Measurements from ENCODE around the gene AK9. TPM values are rescaled to one million over a fixed set of nuclear protein-coding genes. Genes with fewer than 3 reads are reported as not detected.

The AK9 gene
- total and polyA plus RNA-seq, 12 donors, result 1.9 to 9.9 (median 5.4) TPM

DNA sequence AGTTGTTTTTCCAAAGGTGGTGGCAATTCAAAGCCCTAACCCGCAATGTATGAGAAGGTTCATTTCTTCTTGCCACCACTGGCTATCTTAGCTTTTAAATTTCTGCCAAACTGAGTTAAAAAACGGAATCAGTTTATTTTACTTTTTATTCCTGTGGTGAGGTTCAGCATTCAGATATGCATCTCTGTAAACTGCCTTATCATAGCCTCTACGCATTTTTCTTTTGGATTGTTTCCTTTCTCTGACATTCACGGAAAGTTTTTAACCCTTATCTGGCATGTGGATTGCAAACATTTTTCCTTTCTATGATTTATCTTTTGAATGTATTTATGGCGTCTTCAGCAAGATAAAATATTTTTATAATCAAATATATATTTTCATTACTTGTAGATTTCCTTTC, 37.7 kb downstream of the AK9 start:
- H3K27me3 ChIP-seq, result no peaks in the 10 kb centered on the region
- intact Hi-C loops (cut with DNase I), result no loop called here
- no peaks in the 10 kb centered on the region for H3K4me1 ChIP-seq (replicated peaks in 1 of 2)
- no peak for DNase-seq
- no peak overlapping the region for H3K4me3 ChIP-seq
- no peak overlapping the region for H3K27ac ChIP-seq
- no peaks in the 10 kb centered on the region for H3K9me3 ChIP-seq (replicated peaks in 1 of 3)
- no peaks in the 10 kb centered on the region for H3K36me3 ChIP-seq (replicated peaks in 1 of 2)
- TF ChIP-seq, protein P1, sequence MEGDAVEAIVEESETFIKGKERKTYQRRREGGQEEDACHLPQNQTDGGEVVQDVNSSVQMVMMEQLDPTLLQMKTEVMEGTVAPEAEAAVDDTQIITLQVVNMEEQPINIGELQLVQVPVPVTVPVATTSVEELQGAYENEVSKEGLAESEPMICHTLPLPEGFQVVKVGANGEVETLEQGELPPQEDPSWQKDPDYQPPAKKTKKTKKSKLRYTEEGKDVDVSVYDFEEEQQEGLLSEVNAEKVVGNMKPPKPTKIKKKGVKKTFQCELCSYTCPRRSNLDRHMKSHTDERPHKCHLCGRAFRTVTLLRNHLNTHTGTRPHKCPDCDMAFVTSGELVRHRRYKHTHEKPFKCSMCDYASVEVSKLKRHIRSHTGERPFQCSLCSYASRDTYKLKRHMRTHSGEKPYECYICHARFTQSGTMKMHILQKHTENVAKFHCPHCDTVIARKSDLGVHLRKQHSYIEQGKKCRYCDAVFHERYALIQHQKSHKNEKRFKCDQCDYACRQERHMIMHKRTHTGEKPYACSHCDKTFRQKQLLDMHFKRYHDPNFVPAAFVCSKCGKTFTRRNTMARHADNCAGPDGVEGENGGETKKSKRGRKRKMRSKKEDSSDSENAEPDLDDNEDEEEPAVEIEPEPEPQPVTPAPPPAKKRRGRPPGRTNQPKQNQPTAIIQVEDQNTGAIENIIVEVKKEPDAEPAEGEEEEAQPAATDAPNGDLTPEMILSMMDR (IDR thresholded peaks at IDR 0.05), result no peak
- TF ChIP-seq POLR2A (IDR thresholded peaks at IDR 0.05), result no peak
- whole genome bisulfite sequencing, 4 donors, result 58 to 63% (median 59%) methylated on average over 5 of the region's 5 CpGs

DNA sequence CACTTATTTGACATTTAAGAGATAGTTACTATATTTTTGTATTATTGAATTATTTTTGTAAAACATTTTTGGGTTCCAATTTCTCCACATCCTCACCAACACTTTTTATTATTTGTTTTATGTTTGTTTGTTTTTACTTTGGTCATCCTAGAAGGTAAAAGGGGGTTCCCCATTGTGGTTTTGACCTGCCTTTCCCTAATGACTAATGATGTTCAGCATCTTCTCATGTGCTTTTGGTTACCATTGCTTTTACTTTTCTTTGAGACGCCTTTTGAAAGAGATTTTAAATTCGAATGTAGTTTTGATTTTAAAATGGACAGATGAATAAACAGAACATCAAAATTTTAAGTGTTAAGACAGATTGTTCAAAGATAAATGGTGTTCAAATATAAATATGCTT, 46.9 kb downstream of the AK9 start:
- no peak overlapping the region for H3K4me3 ChIP-seq
- no peak overlapping the region for H3K27ac ChIP-seq
- DNase-seq, result no peak
- no peaks in the 10 kb centered on the region for H3K27me3 ChIP-seq
- intact Hi-C loops (cut with DNase I), result no loop called here
- H3K4me1 ChIP-seq (replicated peaks in 1 of 2), result no peaks in the 10 kb centered on the region
- WGBS, 4 donors, result 81 to 95% (median 90%) methylated on average over 2 of the region's 2 CpGs
- H3K36me3 ChIP-seq (replicated peaks in 1 of 2), result no peaks in the 10 kb centered on the region
- no peaks in the 10 kb centered on the region for H3K9me3 ChIP-seq (replicated peaks in 1 of 3)
- TF ChIP-seq, protein P1 (IDR thresholded peaks at IDR 0.05), result no peak
- TF ChIP-seq POLR2A (IDR thresholded peaks at IDR 0.05), result no peak

DNA sequence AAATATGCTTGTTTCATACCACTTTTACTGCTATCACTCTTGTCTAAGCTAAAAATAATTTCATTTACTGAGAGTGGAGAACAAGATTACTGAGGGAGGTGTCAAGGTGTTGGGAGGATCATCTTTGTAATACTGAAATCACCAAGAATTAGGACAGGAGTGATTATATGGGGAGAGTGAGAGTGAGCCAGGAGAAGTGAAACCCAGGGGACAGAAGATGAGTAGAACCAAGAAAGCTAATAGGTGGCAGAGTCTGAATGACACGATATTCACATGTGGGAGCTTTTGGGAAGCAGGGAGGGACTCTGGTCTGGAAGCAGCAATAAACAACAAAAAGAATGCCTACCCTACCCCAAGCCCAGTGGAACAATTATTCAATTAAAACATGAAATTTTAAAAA, 58.6 kb downstream of the AK9 start:
- Histone ChIP-seq H3K27ac (no peak overlapping the region), H3K4me1 (replicated peaks in 1 of 2) (no peaks in the 10 kb centered on the region), H3K36me3 (replicated peaks in 1 of 2) (no peaks in the 10 kb centered on the region), H3K27me3 (no peaks in the 10 kb centered on the region), H3K4me3 (no peak overlapping the region), H3K9me3 (replicated peaks in 1 of 3) (no peaks in the 10 kb centered on the region)
- no peak for TF ChIP-seq POLR2A (IDR thresholded peaks at IDR 0.05)
- TF ChIP-seq, protein P1 (IDR thresholded peaks at IDR 0.05), result no peak
- intact Hi-C loops (cut with DNase I), result no loop called here
- WGBS, 4 donors, result 75 to 100% (median 85%) methylated on average over 1 of the region's 1 CpG
- no peak for DNase-seq

DNA sequence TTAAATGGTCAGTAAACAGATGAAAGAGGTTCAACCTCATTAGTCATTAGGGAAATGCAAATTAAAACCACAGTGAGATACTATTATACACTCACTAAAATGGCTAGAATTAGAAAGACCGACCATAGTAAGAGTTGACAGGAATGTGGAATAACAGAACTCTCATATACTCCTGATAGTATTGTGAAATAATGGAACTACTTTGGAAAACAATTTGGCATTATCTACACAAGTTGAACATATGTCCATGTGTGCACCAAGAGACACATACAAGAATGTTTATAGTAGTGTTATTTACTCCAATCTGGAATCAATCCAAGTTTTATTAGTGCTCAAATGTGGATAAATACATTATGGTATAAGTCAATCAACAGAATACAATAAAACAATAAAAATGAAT, 59.6 kb downstream of the AK9 start:
- no peak for TF ChIP-seq POLR2A (IDR thresholded peaks at IDR 0.05)
- TF ChIP-seq, protein P1 (IDR thresholded peaks at IDR 0.05), result no peak
- Histone ChIP-seq H3K4me3 (no peak overlapping the region), H3K27me3 (no peaks in the 10 kb centered on the region), H3K4me1 (replicated peaks in 1 of 2) (no peaks in the 10 kb centered on the region), H3K36me3 (replicated peaks in 1 of 2) (no peaks in the 10 kb centered on the region), H3K9me3 (replicated peaks in 1 of 3) (no peaks in the 10 kb centered on the region), H3K27ac (no peak overlapping the region)
- DNase-seq, result no peak
- 94 to 98% (median 97%) methylated on average over 1 of the region's 1 CpG for WGBS, 4 donors
- intact Hi-C loops (cut with DNase I), result no loop called here
